ENCODE measurements around the gene ANAPC16. TPM values are rescaled to one million over a fixed set of nuclear protein-coding genes. Genes with fewer than 3 reads are reported as not detected.

Gene ANAPC16
- total RNA-seq, 1 experiment from 2014 or later: 71.1 TPM

GRCh38 chr10:72260239-72260975 lies 44.6 kb downstream of the ANAPC16 start:
- Histone ChIP-seq H4K20me1 (ENCODE audit: insufficient read depth) (no peaks in the 10 kb centered on the region), H3K36me3 (ENCODE audit: control insufficient read depth in 1 of 2, insufficient read depth in 2 of 2, low read length in 2 of 2) (no peaks in the 10 kb centered on the region), H3K4me2 (ENCODE audit: low read length) (peak overlapping the region; percentile 96), H2AFZ (ENCODE audit: low read depth, low read length, poor library complexity, severe bottlenecking) (no peak overlapping the region), H3K4me1 (ENCODE audit: control insufficient read depth in 1 of 2, insufficient read depth in 2 of 2, low read length in 2 of 2) (peaks cover 45 to 73% of the 10 kb centered on the region in 2 experiments), H3K27me3 (ENCODE audit: insufficient read depth, low read length) (no peaks in the 10 kb centered on the region), H3K9me2 (ENCODE audit: insufficient read depth) (no peaks in the 10 kb centered on the region), H3K27ac (ENCODE audit: low read depth, low read length) (peak overlapping the region; percentile 86), H3K79me2 (ENCODE audit: insufficient read depth, low read length) (no peaks in the 10 kb centered on the region), H3K4me3 (replicated peaks in 1 of 2; ENCODE audit: low read depth in 1 of 2, low read length in 2 of 2) (peak overlapping the region; percentile 46 to 64), H3K9ac (ENCODE audit: low read length) (peak overlapping the region; percentile 66), H3K9me3 (ENCODE audit: control insufficient read depth in 1 of 2, insufficient read depth in 1 of 2, low read depth in 1 of 2, low read length in 2 of 2) (no peaks in the 10 kb centered on the region)
- ChIA-PET CTCF (interaction anchor here (1.0 to 2.0 kb wide), 4 partner anchors 13 to 212 kb away, joined by 4 to 10 read pairs (median 5); partner anchors contain the start of gene DDIT4), RAD21 (ENCODE audit: low non-redundant PET in 1 of 2, low total read pairs in 2 of 2, uncharacterized antibody in 2 of 2, unreplicated experiment in 2 of 2) (interaction anchor here in 1 of 2 experiments (0.9 kb wide), 1 partner anchor 60 kb away, joined by 4 read pairs; no protein-coding TSS in a partner anchor), POLR2A (interaction anchor here (0.6 to 9.2 kb wide), 12 partner anchors 10 to 1803 kb away, joined by 3 to 166 read pairs (median 4); partner anchors contain the start of gene DDIT4)
- intact Hi-C loops (cut with micrococcal nuclease): no loop called here
- BruUV-seq (replicated peaks): no TSS peak
- ATAC-seq: peak; percentile 83
- no peak for DNase-seq (ENCODE audit: low read depth, low spot score)
- 0 out of 2 replicates have a peak, but pooled peaks have one; percentile 18 for TF ChIP-seq ZFX (IDR thresholded peaks at IDR 0.05)
- peak; percentile 16 for TF ChIP-seq TCF7L2 (IDR thresholded peaks at IDR 0.05; ENCODE audit: borderline replicate concordance, extremely low read depth, insufficient read depth, insufficient read length)
- no peak for TF ChIP-seq ELF1 (IDR thresholded peaks at IDR 0.05; ENCODE audit: borderline replicate concordance, low read depth)
- TF ChIP-seq SP1 (IDR thresholded peaks at IDR 0.05; ENCODE audit: low read depth): peak; percentile 68

GRCh38 chr10:72260976-72261783 lies 45.4 kb downstream of the ANAPC16 start:
- Histone ChIP-seq H3K9ac (ENCODE audit: low read length) (peak overlapping the region; percentile 66), H3K4me2 (ENCODE audit: low read length) (peak overlapping the region; percentile 96), H3K79me2 (ENCODE audit: insufficient read depth, low read length) (no peaks in the 10 kb centered on the region), H3K4me1 (ENCODE audit: control insufficient read depth in 1 of 2, insufficient read depth in 2 of 2, low read length in 2 of 2) (peaks cover 44 to 72% of the 10 kb centered on the region in 2 experiments), H3K4me3 (replicated peaks in 1 of 2; ENCODE audit: low read depth in 1 of 2, low read length in 2 of 2) (peak overlapping the region; percentile 46 to 64), H3K27ac (ENCODE audit: low read depth, low read length) (peak overlapping the region; percentile 86), H3K36me3 (ENCODE audit: control insufficient read depth in 1 of 2, insufficient read depth in 2 of 2, low read length in 2 of 2) (no peaks in the 10 kb centered on the region), H3K9me2 (ENCODE audit: insufficient read depth) (no peaks in the 10 kb centered on the region), H4K20me1 (ENCODE audit: insufficient read depth) (no peaks in the 10 kb centered on the region), H3K9me3 (ENCODE audit: control insufficient read depth in 1 of 2, insufficient read depth in 1 of 2, low read depth in 1 of 2, low read length in 2 of 2) (no peaks in the 10 kb centered on the region), H3K27me3 (ENCODE audit: insufficient read depth, low read length) (no peaks in the 10 kb centered on the region), H2AFZ (ENCODE audit: low read depth, low read length, poor library complexity, severe bottlenecking) (peak overlapping the region; percentile 14)
- DNase-seq (ENCODE audit: low read depth, low spot score) (no peak), ATAC-seq (peak; percentile 29)
- ChIA-PET POLR2A (interaction anchor here (0.7 to 9.2 kb wide), 11 partner anchors 9 to 71 kb away, joined by 3 to 166 read pairs (median 4); partner anchors contain the start of gene DDIT4), RAD21 (ENCODE audit: low non-redundant PET in 1 of 2, low total read pairs in 2 of 2, uncharacterized antibody in 2 of 2, unreplicated experiment in 2 of 2) (interaction anchor here in 1 of 2 experiments (0.9 kb wide), 1 partner anchor 59 kb away, joined by 4 read pairs; no protein-coding TSS in a partner anchor), CTCF (interaction anchor here (1.0 to 1.7 kb wide), 3 partner anchors 13 to 213 kb away, joined by 4 to 10 read pairs (median 5); partner anchors contain the start of gene DDIT4)
- TSS peak; percentile 83 for BruUV-seq (replicated peaks)
- intact Hi-C loops (cut with micrococcal nuclease): no loop called here
- TF ChIP-seq ZFX (IDR thresholded peaks at IDR 0.05) (no peak), CTCF (IDR thresholded peaks at IDR 0.05 in 2 of 3, conservative IDR thresholded peaks at IDR 0.05 in 1 of 3; ENCODE audit: borderline replicate concordance in 1 of 3, insufficient read depth in 1 of 3, low read depth in 2 of 3, low read length in 2 of 3) (no peak), TCF7L2 (IDR thresholded peaks at IDR 0.05; ENCODE audit: borderline replicate concordance, extremely low read depth, insufficient read depth, insufficient read length) (peak; percentile 26)
